GM13976 (cell line): Measurements from ENCODE around the gene COMT.

Source experiments
- DNase-seq: peaks from one replicate; pipeline ENCODE4 v3.0.0; 2012; ENCODE audit warnings: low spot score
- in situ Hi-C: fragments of 300-500 bp; cut with MboI; formaldehyde crosslinking; loops from one replicate; pipeline ENCODE4 v1.12.0; 2022; ENCODE audit warnings: low sequenced_read_pairs, mixed read lengths, inconsistent platforms; ENCODE audit not compliant: unreplicated experiment
- TF ChIP-seq, protein P1 (sequence below): IDR thresholded peaks from 2 replicates; pipeline ENCODE4 v1.5.1; 2012; ENCODE audit warnings: borderline replicate concordance, mild to moderate bottlenecking; ENCODE audit not compliant: insufficient read depth; ENCODE audit errors: extremely low read depth, missing control alignments, control extremely low read depth

COMT gene

DNA sequence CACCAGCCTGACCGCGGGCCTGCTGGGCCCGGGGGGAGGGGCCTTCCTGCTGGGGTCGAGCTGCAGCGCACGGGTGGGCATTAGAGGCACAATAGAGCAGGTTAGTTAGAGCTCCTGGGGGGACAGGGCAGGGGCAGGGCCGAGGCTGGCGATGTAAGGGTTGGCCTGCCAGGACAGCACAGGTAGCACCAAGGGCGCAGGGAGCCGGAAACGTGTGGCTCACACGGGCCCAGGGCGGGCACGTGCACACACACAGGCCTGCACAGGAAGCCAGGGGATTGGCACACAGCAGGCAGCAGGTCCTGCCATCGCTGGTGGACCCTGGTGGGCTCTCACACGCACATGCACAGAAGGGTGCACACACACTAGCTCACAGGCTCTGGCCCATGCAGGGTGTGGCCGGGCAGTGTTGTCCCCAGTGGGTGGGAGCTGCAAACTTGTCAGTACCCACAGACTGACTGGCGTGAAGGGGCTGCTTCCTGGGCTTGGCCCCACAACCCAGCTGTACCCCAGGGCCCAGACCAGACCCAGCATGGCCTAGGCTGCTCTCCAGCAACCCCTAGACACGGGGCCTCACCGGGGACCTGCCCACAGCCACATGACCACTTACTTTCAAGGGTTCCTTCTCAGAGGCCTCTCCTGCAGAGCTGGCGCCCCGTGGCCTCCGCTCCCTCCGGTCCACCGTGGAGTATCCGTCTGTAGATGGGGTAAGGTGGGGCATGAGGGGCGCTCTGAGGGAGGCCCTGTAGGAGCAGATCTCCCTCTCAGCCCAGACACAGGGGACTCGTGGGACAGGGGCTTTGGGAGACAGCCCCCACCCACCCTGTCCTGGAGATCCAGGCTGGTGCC is 29.9 kb downstream of the COMT start:
- in situ Hi-C loops: loop anchor here (10.0 kb wide), 1 partner anchor 153 kb away; no protein-coding TSS in a partner anchor
- DNase-seq: no peak

DNA sequence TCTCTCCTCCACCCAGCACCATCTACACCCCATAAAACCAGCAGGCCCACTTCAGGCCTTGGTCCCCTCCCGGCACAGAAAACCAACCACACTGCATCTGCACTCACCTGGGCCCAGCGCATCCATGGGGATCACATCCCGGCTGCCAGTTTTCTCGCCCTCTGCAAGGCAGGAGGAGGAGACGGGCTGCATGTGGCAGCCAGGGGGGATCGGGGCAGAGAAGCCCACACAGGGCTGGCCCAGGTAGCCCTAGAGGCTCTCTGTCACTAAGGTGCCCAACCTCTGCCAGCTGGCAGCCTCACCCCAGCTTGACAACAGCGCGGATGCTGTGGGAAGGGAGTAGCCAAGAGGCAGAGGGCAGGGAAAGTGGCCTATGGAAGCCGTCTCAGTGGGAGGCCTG is 30.7 kb downstream of the COMT start:
- DNase-seq: no peak
- TF ChIP-seq, protein P1, sequence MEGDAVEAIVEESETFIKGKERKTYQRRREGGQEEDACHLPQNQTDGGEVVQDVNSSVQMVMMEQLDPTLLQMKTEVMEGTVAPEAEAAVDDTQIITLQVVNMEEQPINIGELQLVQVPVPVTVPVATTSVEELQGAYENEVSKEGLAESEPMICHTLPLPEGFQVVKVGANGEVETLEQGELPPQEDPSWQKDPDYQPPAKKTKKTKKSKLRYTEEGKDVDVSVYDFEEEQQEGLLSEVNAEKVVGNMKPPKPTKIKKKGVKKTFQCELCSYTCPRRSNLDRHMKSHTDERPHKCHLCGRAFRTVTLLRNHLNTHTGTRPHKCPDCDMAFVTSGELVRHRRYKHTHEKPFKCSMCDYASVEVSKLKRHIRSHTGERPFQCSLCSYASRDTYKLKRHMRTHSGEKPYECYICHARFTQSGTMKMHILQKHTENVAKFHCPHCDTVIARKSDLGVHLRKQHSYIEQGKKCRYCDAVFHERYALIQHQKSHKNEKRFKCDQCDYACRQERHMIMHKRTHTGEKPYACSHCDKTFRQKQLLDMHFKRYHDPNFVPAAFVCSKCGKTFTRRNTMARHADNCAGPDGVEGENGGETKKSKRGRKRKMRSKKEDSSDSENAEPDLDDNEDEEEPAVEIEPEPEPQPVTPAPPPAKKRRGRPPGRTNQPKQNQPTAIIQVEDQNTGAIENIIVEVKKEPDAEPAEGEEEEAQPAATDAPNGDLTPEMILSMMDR: no peak
- in situ Hi-C loops: loop anchor here (10.0 kb wide), 1 partner anchor 153 kb away; no protein-coding TSS in a partner anchor

More for the DNA sequence above, 29.9 kb downstream of the COMT start:
- TF ChIP-seq, protein P1: no peak

DNA sequence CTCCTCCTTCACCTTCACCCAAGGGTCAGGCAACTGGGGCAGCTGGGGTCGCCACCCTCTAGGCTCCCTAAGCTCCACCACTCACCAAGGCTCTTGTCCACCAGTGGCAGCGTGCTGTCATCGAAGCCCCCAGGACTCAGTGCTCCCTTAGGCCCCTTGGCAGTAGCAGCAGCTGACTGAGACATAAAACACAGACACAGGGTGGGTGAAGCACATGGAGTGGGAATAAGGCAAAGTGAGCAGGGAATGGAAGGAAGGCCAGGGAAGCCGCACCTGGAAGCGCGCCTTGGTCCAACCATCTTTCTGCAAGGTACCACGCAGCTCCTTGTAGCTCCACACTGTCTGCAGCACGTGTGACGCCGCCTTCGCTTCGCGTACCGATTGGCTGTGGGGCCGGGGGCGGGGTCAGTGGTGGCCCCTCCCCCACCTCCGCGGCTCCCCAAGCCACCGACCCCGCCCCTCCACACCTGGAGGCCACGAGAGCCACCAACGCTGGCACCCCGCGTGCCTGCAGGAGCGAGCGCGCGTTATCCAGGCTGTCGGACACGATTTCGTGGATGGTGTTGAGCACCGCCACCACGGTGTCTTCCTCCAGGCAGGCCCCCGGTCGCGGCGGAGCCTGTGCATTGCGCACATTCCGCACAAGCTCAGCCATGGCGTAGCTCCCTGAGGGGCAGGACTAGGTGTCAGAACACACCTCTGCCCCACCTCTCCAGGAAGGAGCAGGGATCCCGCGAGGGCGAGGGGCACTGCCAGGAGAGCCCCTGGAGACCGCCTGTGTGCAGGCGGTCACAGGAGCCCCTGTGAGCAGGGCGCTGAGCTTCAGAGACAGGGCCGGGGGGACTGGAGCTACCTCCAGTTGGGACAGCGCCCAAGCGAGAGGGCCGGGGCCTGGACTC is 31.3 kb downstream of the COMT start:
- DNase-seq: no peak
- in situ Hi-C loops: loop anchor here (10.0 kb wide), 1 partner anchor 152 kb away; no protein-coding TSS in a partner anchor
- TF ChIP-seq, protein P1: no peak

DNA sequence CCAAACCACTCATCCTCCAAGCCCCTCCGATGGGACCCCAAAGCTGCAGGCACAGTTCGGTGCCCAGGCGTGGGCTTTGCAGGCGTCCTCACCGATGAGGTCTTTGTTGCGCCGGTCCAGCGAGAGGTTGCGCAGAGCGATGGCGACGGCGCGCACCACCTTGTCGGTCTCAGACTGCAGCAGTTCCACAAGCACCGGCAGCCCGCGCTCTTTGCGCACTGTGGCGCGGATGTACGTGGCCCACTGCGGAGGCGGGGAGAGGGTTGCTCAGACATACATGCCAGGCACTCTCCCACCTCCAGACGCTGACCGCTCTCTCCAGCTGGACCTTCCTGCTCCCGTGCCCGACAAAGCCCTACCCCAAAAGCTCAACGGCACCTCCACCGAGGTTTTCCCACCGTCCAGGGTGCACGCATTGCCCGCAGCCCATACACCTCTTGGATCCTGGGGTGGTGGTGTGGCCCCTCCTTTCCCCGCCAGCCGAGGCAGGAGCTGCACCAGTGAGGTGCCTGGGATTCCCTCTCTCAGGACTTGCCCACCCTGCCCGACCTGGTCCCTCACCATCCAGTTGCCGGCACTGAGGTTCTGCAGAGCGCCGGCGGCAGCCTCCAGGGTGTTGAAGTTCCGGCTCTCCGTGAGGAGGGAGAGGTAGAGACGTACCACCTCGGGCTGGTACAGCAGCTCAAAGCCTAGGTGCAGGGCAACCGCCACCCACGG is 32.1 kb downstream of the COMT start:
- in situ Hi-C loops: loop anchor here (10.0 kb wide), 1 partner anchor 151 kb away; no protein-coding TSS in a partner anchor
- TF ChIP-seq, protein P1: no peak
- DNase-seq: no peak

DNA sequence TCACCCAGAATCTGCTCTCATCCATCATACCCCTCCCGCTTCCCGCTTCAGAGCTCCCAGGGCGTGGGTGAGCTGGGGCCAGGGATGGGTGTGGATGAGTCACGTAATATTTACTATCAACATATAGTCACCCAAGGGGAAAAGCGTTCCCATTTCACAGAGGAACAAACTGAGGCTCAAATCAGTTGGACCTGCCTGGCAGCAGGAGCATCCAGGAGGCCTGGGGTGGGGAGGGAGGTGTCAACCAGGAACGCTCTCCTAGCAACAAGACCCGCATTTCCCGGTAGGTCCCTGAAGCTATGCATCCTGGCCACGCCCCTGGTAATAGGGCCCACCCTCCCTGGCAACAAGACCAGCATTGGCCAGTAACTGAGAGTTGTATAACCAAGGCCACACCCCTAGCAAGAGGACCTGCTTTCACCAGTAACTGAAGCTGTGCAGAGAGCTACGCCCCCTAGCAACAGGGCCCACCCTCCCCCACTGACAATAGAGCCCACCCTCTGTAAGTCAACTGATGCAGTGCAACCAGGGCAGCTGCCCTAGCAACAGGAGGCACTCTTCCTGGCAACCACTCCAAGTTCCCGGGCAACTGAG is 32.8 kb downstream of the COMT start:
- TF ChIP-seq, protein P1: no peak
- in situ Hi-C loops: loop anchor here (10.0 kb wide), 1 partner anchor 150 kb away; no protein-coding TSS in a partner anchor
- DNase-seq: peak; percentile 83
